HEK293 (cell line): ENCODE results near the gene EIF3J.

Experiments used
- CTCF ChIP-seq: fragments of 450-650 bp; formaldehyde crosslinking; IDR thresholded peaks from 2 replicates; pipeline ENCODE4 v1.5.1; 2016; ENCODE audit warnings: missing biosample characterization, missing genetic modification characterization
- SCRT1 ChIP-seq: fragments of 450-650 bp; formaldehyde crosslinking; IDR thresholded peaks from 2 replicates; pipeline ENCODE4 v1.5.1; 2016; ENCODE audit warnings: missing biosample characterization, missing genetic modification characterization, borderline replicate concordance
- ZBTB26 ChIP-seq: fragments of 450-650 bp; formaldehyde crosslinking; optimal IDR thresholded peaks from 2 replicates; pipeline ENCODE3; 2016; ENCODE audit warnings: missing biosample characterization, mild to moderate bottlenecking, missing genetic modification characterization
- ZNF24 ChIP-seq: fragments of 450-650 bp; formaldehyde crosslinking; IDR thresholded peaks from 2 replicates; pipeline ENCODE4 v1.5.1; 2016; ENCODE audit warnings: missing biosample characterization, missing genetic modification characterization
- ZNF433 ChIP-seq: fragments of 450-650 bp; formaldehyde crosslinking; IDR thresholded peaks from 2 replicates; pipeline ENCODE4 v1.5.1; 2016; ENCODE audit warnings: missing biosample characterization, missing genetic modification characterization, low read depth
- TF ChIP-seq, protein P1 (sequence below): fragments of 450-650 bp; formaldehyde crosslinking; IDR thresholded peaks from 2 replicates; pipeline ENCODE4 v1.5.1; 2016; ENCODE audit warnings: missing biosample characterization, missing genetic modification characterization, borderline replicate concordance

- TF ChIP-seq CTCF, result no peak
- TF ChIP-seq, protein P1, sequence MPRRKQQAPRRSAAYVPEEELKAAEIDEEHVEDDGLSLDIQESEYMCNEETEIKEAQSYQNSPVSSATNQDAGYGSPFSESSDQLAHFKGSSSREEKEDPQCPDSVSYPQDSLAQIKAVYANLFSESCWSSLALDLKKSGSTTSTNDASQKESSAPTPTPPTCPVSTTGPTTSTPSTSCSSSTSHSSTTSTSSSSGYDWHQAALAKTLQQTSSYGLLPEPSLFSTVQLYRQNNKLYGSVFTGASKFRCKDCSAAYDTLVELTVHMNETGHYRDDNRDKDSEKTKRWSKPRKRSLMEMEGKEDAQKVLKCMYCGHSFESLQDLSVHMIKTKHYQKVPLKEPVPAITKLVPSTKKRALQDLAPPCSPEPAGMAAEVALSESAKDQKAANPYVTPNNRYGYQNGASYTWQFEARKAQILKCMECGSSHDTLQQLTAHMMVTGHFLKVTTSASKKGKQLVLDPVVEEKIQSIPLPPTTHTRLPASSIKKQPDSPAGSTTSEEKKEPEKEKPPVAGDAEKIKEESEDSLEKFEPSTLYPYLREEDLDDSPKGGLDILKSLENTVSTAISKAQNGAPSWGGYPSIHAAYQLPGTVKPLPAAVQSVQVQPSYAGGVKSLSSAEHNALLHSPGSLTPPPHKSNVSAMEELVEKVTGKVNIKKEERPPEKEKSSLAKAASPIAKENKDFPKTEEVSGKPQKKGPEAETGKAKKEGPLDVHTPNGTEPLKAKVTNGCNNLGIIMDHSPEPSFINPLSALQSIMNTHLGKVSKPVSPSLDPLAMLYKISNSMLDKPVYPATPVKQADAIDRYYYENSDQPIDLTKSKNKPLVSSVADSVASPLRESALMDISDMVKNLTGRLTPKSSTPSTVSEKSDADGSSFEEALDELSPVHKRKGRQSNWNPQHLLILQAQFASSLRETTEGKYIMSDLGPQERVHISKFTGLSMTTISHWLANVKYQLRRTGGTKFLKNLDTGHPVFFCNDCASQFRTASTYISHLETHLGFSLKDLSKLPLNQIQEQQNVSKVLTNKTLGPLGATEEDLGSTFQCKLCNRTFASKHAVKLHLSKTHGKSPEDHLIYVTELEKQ, result no peak
- no peak for TF ChIP-seq ZNF433
- TF ChIP-seq SCRT1 (tag by site-specific recombination), result no peak
- TF ChIP-seq ZBTB26 (tag by site-specific recombination), result no peak
- TF ChIP-seq ZNF24 (tag by site-specific recombination), result no peak
Measured at GRCh38 chr15:44541282-44541958, 4.5 kb downstream of the EIF3J start.
